Inflammatory macrophage treated with lipopolysaccharide for 4 hours (primary cell): ENCODE results near the gene PSMB3.
"Not testable (repeated sequence)": the region's sequence is repeated elsewhere in the genome, so short reads cannot be mapped to it uniquely, and the experiment has no call there.

Experiments
- DNase-seq: peaks from one replicate; pipeline ENCODE4 v3.0.0-alpha.2; 2020

The PSMB3 gene

DNA sequence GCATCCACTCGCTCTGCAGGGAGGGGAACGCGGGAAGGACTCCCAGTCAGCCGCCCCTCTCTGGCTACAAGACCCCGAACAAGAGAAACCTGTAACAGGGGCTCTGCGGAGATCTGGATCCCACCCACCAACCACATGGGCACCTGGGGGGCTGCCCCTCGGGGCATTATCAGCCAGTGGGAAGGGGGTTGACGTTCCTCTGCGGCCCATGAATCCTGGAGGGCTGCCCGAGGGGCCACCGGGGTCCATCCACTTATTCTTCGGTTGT is 2.6 kb upstream of the PSMB3 start:
- no peak for DNase-seq

DNA sequence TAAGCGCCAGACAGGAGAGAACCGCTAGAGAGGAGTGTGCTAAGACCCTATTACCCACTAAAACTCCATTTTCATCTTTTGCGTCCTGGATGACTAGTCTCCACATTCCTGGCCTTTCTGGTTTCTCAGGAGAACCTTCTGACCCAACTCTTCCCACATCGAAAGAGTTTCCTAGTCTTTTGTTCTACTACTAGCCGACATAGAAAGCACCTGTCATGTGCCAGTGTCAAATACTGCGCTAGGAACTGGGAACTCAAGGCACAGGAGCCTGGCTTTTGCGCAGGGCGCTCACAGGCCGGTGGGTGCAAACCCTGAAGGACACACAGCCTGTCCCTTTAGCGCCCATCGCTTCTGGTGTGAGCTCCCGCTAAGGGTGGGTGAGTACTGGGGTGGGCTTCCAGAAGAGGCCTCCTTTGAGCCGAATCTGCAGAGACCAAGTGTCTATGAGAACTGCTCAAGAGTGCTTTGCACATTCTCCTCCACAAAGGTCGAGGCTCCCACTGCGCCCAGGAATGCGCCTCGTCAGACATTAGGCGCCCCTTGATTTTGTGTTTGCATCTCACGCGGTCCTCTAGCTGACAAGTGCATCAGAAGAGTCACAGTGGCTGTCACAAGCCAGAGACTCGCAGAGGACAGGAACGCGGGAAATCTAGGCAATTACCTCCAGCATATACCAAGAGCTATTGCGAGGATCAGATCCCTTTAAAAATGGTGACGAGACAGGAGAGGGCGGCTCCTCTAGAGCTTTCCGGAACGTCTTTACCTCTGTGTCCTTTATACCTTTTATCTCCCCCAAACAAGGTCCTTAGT is 2.0 kb upstream of the PSMB3 start:
- peak; percentile 29 for DNase-seq

DNA sequence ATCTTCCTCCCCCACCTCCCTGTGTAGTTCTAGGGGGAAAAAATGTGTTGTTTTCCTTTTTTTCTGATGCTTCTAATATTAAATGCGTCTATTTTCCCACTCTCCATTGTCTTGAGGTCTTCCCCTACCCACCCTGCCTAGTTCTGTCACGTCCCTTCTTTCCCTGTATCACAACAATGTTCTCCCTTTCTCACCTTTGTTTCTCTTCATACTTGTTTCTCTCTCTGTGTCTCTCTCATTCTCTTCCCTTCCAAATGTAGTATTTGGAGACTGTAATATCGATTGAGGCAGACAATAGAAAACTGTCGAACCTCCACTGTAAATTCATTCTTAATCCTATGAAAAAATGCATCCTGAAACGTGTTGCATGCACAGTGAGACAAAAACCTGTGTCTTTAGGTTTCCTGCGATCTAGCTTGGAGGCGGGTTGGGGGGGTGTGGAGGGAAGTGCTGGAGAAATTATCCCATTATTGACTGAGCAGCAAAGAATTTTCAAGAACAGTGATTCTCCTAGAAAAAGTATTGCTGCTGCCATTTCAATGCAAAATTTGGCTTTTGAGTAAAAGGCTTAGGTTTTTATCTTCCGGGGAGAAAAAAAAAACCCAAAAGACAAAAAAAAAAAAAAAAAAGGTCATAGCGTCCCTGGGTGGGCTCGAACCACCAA is 1.3 kb upstream of the PSMB3 start:
- DNase-seq, result no peak

DNA sequence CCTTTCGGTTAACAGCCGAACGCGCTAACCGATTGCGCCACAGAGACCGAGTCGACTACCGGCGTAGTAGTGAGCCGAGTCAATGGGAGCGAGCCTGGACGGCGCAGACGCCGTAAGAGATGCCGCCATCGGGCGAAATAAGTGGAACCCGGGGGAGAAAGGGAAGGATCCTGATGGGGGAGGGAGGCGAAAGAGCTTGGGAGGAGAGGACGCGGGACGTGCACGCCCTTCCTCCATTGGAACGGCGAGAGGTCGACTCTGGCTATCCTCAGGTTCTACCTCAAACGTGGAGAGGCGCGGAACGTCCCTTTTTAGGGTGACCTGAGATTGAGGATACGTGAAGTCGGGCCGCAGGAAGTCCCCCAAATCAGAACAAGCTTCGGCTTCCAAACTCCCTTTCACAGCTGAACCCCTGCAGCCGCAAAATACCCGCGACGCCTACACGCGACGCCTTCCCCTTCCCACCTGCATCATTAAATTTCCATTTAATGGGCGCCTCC is 683 bp upstream of the PSMB3 start:
- DNase-seq, result peak; percentile 78

DNA sequence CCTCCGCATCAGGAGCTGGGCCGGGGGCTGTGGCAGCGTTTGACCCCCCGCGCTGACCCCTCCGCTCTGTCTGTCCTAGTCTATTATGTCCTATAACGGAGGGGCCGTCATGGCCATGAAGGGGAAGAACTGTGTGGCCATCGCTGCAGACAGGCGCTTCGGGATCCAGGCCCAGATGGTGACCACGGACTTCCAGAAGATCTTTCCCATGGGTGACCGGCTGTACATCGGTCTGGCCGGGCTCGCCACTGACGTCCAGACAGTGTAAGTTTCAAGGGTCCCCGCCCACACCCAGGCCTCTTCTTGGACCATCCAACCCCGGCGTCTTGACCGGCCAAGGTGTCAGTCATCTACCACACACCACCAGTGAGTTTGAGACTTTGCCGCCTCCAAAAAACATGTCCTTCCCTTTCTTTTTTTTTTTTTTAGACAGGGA is 548 bp downstream of the PSMB3 start:
- no peak for DNase-seq

DNA sequence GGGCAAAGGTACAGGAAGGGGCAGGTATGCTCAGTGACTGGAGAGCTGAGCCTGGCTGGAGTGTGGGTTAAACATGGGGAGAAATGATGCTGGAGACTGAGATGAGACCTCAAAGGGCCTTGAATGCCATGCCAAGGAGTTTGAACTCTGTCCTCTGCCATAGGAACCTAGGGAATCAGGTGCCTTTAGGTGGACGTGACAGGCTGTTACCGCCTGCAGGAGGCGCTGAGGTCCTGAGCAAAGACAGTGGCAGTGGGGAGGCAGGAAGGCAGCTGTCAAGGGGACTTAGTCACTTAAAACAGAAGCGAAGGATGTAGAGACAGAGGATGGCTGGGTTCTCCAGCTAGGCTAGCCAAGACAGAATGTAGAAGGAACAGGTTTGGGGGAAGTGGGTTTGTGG is 9.1 kb downstream of the PSMB3 start:
- no peak for DNase-seq

DNA sequence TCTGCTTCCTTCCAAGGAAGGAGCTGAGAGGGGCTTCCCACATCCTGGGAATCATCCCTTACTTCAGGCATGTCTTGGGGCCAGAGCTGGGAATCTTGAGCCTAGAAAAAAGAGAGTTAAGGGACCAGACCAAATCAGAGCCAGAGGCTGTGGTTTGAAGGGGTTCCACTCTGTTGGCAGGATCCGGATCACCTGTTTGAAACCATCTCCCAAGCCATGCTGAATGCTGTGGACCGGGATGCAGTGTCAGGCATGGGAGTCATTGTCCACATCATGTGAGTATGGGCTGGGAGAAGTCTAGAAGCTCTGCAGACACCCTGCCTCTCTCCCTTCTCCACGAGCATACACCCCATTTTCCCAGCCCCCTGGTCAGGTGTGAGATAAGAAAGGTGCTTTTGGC is 9.7 kb downstream of the PSMB3 start:
- DNase-seq, result no peak

DNA sequence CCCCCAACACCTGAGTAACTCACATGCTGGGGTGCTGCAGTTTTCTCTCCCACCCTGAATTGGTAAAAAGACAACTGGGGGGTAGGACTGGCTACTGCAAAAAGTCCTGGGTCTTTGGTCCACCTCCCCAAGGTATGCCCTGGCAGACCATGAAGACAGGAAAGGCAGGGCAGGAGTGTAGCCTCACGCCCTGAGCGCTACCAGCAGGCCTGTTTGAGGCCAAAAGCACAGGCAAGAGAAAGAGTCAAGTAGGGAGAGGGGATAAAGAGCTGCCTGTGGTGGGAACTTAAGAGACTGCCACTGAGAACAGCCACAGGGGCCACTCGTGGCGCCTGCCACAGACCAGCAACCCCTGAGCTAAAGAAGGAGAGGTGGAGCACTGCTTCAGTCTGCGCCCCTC is 13.8 kb downstream of the PSMB3 start:
- DNase-seq, result no peak

DNA sequence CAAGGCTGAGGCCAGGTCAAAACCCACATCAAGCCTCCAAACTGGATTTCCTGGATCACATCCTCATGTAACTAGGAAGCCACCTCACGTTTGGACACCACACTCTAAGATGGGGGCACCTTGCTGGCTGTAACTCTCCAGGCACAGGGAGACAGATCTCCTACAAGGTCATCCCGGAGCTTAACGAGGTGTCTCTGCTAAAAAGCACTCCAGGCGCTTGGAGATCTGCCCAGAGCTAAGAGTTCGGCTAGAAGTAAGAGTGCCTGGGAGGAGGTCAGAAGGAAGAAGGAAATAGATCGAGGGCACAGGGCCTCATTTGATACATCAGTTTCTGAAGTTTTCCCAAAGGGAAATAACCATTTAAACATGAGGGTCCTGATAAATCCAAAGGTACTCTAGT is 15.9 kb downstream of the PSMB3 start:
- no peak for DNase-seq

DNA sequence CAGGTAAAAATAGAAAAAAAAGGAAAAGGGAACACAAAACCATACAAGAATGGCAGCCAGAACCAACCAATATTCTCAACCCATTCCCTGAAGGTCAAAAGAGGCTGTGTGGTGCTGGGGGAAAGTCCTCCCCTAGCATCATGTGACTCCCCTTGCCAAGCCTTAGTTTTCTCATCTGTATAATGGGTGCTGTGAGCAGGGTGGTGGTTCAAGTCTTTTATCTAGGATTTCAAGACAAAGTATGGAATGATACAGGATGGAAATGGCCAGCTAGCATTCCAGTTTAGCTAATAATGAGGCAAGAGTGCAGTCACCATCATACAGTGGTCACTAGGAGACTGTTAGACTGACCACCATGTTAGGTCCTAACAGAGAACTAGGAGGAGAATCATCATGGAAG is 20.7 kb downstream of the PSMB3 start:
- no peak for DNase-seq

DNA sequence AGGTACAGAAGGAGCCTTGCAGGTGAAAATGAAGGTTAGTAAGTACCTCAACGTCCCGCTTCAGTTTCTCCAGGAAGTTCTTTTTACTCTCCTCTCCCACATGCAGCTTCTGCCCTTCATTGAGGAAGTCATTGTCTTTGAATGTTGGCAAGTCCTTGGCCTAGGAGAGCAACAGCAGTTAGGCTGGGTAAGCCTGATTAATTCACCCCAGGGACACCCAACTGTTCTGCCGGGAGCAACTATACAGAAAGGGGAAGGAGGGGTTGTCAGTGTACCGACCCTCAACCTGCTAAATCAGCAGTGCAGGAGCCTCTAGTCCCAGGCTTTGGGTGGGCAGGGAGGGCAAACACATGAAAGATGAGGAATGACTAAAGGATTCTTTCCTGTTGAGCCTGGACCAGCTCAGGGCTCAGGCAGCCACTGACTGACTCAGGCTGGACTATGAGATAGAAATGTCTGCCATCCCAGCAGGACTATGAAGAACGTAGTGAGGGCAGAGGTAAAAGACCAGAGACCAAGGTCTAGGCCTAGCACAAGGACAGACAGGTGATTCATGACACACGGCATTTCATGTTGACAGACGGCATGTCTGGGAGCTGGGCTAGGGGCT is 25.2 kb downstream of the PSMB3 start:
- DNase-seq, result no peak

DNA sequence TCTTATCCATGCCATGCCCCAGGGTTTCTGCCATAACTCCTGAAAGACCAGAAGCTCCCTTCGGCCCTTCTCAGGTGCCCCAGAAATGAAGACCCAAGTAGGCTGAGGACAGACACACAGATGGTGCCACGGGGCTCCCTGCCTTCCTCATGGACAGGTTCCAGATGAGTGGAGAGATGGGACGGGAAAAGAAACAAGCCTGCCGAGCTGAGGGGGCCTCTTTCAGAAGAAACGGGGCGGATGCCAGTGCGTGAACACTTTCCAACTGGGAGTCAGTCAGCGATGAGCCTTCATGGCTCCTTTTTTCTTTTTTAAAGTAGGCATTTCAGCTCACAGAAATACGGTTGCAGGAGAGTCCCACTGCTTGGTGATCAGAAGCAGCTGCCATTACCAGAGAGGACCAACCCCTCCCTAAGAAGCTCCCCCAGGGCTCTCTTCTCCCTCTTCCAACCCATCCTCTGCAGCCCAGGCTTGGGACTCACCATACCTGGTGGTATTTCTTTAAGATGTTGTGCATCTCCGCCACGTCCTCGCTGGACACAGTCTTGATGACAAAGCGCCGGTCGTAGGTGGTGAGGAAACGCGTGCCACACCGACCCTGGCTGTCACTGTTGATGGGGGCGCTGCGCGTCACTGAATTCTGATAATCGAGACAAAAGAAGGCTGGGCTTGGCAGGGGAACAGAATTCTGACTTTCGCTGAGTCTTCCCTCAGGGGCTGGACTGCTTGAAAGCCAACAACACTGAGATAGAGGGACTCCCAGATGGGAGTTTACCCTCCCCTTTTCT is 27.6 kb downstream of the PSMB3 start:
- DNase-seq, result no peak

DNA sequence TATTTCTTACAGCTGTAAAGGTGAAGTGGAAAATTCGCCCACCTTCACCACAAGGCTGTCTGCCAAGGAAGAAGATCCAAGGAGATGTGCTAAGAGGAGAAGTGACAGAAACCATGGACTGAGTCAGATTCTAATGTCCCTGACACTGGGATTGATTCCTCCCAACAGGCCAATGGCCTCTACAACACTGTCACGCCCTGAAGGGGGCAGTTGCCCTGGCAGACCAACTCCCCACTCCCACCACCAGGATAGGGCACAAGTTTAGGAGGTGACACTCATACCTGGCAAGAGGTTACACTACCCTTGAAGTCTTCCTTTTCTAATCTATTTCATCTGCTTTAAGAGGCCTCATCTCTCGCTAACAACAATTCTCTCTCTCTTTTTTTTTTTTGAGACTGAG is 30.7 kb downstream of the PSMB3 start:
- no peak for DNase-seq

DNA sequence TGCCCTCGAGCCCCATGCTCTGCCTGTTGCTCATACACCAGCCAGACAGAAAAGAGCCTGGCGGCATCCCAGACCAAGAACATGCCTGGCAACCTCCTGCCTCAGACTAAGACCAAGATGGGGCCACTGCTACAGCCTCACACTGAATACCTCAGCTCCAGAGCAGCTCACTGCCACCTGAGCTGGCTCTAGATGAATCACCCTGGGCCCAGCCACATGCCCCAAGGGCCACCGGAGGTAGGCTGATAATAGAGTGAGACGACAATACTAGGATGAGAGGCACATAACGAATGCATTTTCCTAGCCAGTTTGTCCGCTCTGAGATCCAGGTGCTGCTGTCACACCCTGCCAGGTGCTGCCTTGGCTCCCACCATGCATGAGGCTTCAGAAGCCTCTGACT is 33.8 kb downstream of the PSMB3 start:
- DNase-seq, result no peak

DNA sequence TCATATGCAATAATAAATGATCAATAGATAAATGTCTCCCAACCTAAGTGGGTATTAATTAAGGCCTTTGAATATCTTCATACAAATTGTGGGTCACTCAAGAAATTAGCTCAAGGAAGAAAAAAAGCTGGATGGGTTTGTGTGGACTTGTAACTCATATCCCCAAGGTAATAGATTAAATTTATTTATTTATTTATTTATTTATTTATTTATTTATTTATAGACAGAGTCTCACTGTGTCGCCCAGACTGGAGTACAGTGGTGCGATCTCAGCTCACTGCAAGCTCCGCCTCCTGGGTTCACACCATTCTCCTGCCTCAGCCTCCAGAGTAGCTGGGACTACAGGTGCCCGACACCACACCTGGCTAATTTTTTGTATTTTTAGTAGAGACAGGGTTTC is 35.5 kb downstream of the PSMB3 start:
- not testable (repeated sequence) for DNase-seq

DNA sequence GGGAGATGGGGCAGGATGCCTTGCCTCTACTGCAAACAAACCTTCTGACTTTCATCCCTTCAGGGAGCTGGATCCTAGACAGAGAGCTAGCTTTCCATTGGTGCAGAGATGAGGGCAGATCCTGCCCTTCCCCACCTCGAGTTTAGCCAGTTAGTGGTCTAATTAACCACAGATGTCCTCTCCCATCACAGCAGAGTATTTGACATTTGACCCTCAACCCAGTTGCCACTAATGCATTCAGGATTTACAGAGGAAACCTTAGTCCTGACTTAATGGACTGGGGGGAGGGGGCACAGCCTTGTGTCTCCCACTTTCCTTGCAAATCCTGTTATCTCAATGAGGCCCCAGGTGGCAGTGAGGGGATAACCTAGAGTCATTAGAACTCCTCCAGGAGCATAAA is 36.6 kb downstream of the PSMB3 start:
- DNase-seq, result no peak

DNA sequence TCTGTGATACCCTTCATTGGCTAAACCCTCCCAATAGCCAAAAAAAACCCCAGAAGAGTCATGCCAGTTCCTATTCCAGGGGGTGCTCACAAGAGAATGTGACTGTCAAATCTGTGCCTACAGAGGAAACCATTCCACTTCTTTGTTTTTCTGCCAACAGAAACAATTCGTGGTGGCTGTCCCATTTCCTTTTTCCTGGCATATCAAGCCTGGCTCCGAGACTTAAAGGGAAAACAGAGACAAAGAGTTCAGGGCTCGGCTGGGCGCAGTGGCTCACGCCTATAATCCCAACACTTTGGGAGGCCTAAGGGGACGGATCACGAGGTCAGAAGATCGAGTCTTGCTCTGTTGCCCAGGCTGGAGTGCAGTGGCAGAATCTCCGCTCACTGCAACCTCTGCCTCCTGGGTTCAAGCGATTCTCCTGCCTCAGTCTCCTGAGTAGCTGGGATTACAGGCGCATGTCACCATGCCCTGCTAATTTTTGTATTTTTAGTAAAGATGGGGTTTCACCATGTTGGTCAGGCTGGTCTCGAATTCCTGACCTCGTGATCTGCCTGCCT is 37.7 kb downstream of the PSMB3 start:
- DNase-seq, result not testable (repeated sequence)

DNA sequence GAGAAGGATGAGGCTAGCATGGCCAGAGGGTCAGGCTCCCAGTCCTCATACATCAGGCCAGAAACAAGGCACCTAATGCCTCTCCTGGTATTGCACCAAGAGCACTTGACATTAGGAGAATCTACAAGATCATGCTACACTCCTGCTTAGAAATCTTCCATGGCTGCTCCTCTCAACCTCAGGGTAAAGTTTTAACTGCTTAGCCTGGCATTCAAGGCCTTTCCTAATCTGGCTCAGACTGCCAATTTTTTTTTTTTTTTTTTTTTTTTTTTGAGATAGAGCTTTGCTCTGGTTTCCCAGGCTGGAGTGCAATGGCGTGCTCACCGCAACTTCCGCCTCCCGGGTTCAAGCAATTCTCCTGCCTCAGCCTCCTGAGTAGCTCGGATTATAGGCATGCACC is 38.6 kb downstream of the PSMB3 start:
- DNase-seq, result no peak

DNA sequence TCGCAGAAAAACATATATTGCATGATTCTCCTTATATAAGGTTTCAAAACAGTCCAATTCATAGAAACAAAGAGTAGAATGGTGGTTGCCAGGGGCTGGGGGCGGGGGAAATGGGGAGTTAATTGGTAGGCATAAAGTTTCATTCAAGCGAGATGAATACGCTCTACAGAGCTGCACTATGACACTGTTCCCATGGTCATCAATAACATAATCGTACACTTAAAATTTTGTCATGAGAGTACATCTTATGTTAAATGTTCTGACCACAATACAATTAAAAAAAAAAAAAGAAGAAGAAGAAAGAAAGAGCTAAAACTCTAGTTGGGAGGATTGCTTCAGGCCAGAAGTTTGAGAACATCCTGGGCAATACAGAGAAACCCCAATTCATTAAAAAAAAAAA is 41.7 kb downstream of the PSMB3 start:
- DNase-seq, result no peak

DNA sequence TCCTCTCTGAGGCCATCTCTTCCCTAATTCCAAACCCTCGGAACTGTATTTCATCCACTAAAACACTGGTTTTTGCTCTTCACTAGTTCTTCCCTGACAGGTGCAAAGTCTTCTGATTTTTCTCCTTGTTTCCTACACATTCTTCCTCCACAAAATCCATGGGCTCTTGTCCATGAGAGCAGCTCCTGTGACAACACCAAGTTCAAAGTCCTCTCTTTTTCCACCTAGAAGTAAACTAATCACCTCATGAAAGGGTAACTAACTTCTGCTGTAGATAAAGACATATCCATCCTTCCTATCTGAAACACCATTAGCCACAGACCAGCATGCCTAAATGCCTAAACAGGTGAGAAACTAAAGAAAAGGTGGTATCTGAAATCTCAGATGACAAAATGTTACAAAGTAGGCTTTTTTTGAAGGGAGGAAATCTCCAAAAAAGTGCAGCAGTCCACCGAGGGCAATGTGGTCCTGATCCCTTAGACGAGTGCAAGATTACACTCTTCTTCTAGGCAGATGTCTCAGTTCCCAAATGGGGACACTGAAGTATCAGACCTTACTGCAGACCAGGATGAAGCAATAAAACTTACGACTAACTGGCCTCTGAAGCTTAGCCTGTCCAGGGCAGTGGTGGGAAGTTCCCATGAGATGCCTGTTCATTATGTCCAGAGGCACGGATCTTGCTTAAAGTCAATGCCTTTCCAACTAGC is 44.1 kb downstream of the PSMB3 start:
- peak; percentile 51 for DNase-seq

DNA sequence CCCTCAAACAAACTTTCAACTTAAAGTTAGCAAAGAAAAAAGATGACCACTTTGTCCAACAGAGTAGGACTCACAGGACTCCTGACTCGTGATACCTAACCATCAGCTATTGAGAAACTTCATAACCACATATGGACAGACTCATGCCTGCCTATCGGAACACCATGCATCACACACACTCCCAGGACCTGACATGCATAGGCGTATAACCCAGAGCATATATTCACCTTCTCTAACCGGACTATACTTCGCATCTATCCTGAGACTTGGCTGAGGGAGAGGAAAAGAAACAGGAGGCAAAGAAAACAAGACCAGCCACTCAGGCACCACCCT is 44.6 kb downstream of the PSMB3 start:
- peak; percentile 46 for DNase-seq

DNA sequence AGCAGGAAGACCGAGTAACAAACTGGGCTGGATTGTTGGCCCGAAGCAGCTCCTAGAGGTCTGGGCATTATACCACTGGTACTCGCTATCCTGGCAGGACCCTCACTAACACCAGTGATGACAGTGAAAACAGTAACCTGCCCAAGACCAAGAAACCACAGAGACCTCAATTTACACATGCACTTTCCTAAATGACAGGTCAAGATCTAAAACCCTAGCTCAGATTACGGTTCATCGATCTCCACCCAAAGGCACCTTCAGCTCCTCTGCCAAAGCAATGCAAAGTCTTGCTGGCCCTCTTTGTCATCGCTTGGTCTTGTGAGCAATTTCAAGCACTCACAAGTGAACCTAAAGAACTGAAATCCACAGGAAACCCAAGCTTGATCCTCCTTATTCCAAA is 45.3 kb downstream of the PSMB3 start:
- no peak for DNase-seq
